T-helper 22 cell (primary cell): ENCODE measurements around the gene ABHD8.
"Not testable (repeated sequence)": the region's sequence is repeated elsewhere in the genome, so short reads cannot be mapped to it uniquely, and the experiment has no call there.

ENCODE experiments used
- DNase-seq: peaks from one replicate; pipeline ENCODE4 v3.0.0-alpha.2; 2020; ENCODE audit warnings: low read depth

Gene ABHD8

GRCh38 chr19:17296976-17297375 lies 6.2 kb downstream of the ABHD8 start:
- no peak for DNase-seq

GRCh38 chr19:17296273-17296672 lies 7.0 kb downstream of the ABHD8 start:
- DNase-seq: no peak

- not testable (repeated sequence) for DNase-seq
Measured at GRCh38 chr19:17295551-17295950, 7.7 kb downstream of the ABHD8 start.

GRCh38 chr19:17294051-17294891 lies 9.0 kb downstream of the ABHD8 start:
- DNase-seq: no peak

GRCh38 chr19:17293605-17294004 lies 9.6 kb downstream of the ABHD8 start:
- DNase-seq: no peak

- peak; percentile 59 for DNase-seq
Measured at GRCh38 chr19:17292301-17293074, 10.7 kb downstream of the ABHD8 start.

GRCh38 chr19:17289489-17289888 lies 13.7 kb downstream of the ABHD8 start:
- DNase-seq: no peak

- no peak for DNase-seq
Measured at GRCh38 chr19:17286752-17287151, 16.5 kb downstream of the ABHD8 start.

GRCh38 chr19:17286263-17286662 lies 17.0 kb downstream of the ABHD8 start:
- no peak for DNase-seq

GRCh38 chr19:17285415-17286135 lies 17.6 kb downstream of the ABHD8 start:
- no peak for DNase-seq

- DNase-seq: no peak
Measured at GRCh38 chr19:17283504-17283996, 19.7 kb downstream of the ABHD8 start.

GRCh38 chr19:17282488-17283125 lies 20.6 kb downstream of the ABHD8 start:
- DNase-seq: peak; percentile 54

- DNase-seq: no peak
Measured at GRCh38 chr19:17281391-17282304, 21.6 kb downstream of the ABHD8 start, which contains the start of gene ANKLE1. ANKLE1 (plus strand) TSS chr19:17281901; CDS start chr19:17281921, 20 bp downstream.

GRCh38 chr19:17279436-17279835 lies 23.8 kb downstream of the ABHD8 start:
- DNase-seq: no peak

GRCh38 chr19:17275441-17276175 lies 27.6 kb downstream of the ABHD8 start:
- DNase-seq: no peak

GRCh38 chr19:17274892-17275291 lies 28.3 kb downstream of the ABHD8 start:
- DNase-seq: not testable (repeated sequence)

- no peak for DNase-seq
Measured at GRCh38 chr19:17268754-17269153, 34.5 kb downstream of the ABHD8 start.

- peak; percentile 95 for DNase-seq
Measured at GRCh38 chr19:17266975-17267788, 36.0 kb downstream of the ABHD8 start, which contains the start of gene BABAM1. BABAM1 (plus strand) TSS chr19:17267443; CDS start chr19:17268807, 1,364 bp downstream.

GRCh38 chr19:17266589-17266974 lies 36.6 kb downstream of the ABHD8 start:
- DNase-seq: no peak
